H9 (cell line): ENCODE data around the gene SUPT7L. TPM values are rescaled to one million over a fixed set of nuclear protein-coding genes. Genes with fewer than 3 reads are reported as not detected.

ENCODE experiments used
- DNase-seq: peaks from one replicate; pipeline ENCODE4 v3.0.0-alpha.2; 2017
- H2AFZ ChIP-seq: one replicate; pipeline ENCODE4 v1.6.1; 2013; ENCODE audit warnings: mild to moderate bottlenecking, low read length, control low read depth, moderate library complexity
- H2AK5ac ChIP-seq: 2 replicates; pipeline ENCODE4 v1.6.1; 2013; ENCODE audit warnings: low read length, control low read depth, mixed read lengths; ENCODE audit not compliant: insufficient read length
- H2BK120ac ChIP-seq: one replicate; pipeline ENCODE4 v1.6.1; 2013; ENCODE audit warnings: low read depth, mild to moderate bottlenecking, low read length, control low read depth, inconsistent platforms; ENCODE audit not compliant: poor library complexity, severe bottlenecking
- H2BK12ac ChIP-seq: 2 replicates; pipeline ENCODE4 v1.6.1; 2013; ENCODE audit warnings: low read length, control low read depth, mixed read lengths, low read depth; ENCODE audit not compliant: insufficient read length
- H2BK15ac ChIP-seq: 2 replicates; pipeline ENCODE4 v1.6.1; 2013; ENCODE audit warnings: low read depth, low read length, control low read depth
- H2BK20ac ChIP-seq: one replicate; pipeline ENCODE4 v1.6.1; 2013; ENCODE audit warnings: low read depth, mild to moderate bottlenecking, low read length, control low read depth, inconsistent platforms; ENCODE audit not compliant: poor library complexity, severe bottlenecking
- H2BK5ac ChIP-seq: 2 replicates; pipeline ENCODE4 v1.6.1; 2013; ENCODE audit warnings: low read length, control low read depth, mixed read lengths; ENCODE audit not compliant: insufficient read length
- H3K14ac ChIP-seq: 2 replicates; pipeline ENCODE4 v1.6.1; 2013; ENCODE audit warnings: low read length, control low read depth; ENCODE audit not compliant: insufficient read depth
- H3K18ac ChIP-seq: 2 replicates; pipeline ENCODE4 v1.6.1; 2013; ENCODE audit warnings: low read depth, mild to moderate bottlenecking, mixed read lengths, low read length, control low read depth; ENCODE audit not compliant: insufficient read length
- H3K23ac ChIP-seq: 2 replicates; pipeline ENCODE4 v1.6.1; 2013; ENCODE audit warnings: low read length, control low read depth, mixed read lengths, low read depth; ENCODE audit not compliant: insufficient read length
- H3K23me2 ChIP-seq: 2 replicates; pipeline ENCODE4 v1.6.1; 2013; ENCODE audit warnings: low read depth, mild to moderate bottlenecking, mixed read lengths, low read length, control low read depth; ENCODE audit not compliant: insufficient read length, poor library complexity, severe bottlenecking
- H3K27ac ChIP-seq: 2 replicates; pipeline ENCODE4 v1.5.1; 2013; ENCODE audit warnings: low read length, control low read depth, mixed read lengths, low read depth; ENCODE audit not compliant: insufficient read length
- H3K27me3 ChIP-seq: 2 replicates; pipeline ENCODE4 v1.6.1; 2013; ENCODE audit warnings: low read length, control low read depth, inconsistent platforms; ENCODE audit not compliant: insufficient read depth
- H3K4ac ChIP-seq: 2 replicates; pipeline ENCODE4 v1.6.1; 2013; ENCODE audit warnings: low read depth, mild to moderate bottlenecking, control low read depth, inconsistent platforms, low read length, moderate library complexity
- H3K4me1 ChIP-seq: 2 replicates; pipeline ENCODE4 v1.6.1; 2013; ENCODE audit warnings: low read length, control low read depth, inconsistent platforms; ENCODE audit not compliant: insufficient read depth
- H3K4me2 ChIP-seq: 2 replicates; pipeline ENCODE4 v1.6.1; 2013; ENCODE audit warnings: low read length, control low read depth, mixed read lengths; ENCODE audit not compliant: insufficient read length, insufficient read depth
- H3K56ac ChIP-seq: 2 replicates; pipeline ENCODE4 v1.6.1; 2013; ENCODE audit warnings: low read depth, mild to moderate bottlenecking, mixed read lengths, low read length, control low read depth; ENCODE audit not compliant: insufficient read length
- H3K79me1 ChIP-seq: 2 replicates; pipeline ENCODE4 v1.6.1; 2013; ENCODE audit warnings: low read depth, mild to moderate bottlenecking, moderate library complexity, low read length, control low read depth, inconsistent platforms; ENCODE audit not compliant: insufficient read depth, poor library complexity, severe bottlenecking
- H3K79me2 ChIP-seq: 2 replicates; pipeline ENCODE4 v1.6.1; 2013; ENCODE audit warnings: low read length, control low read depth, inconsistent platforms; ENCODE audit not compliant: insufficient read depth
- H3K9ac ChIP-seq: 2 replicates; pipeline ENCODE4 v1.6.1; 2013; ENCODE audit warnings: low read length, control low read depth, mixed read lengths; ENCODE audit not compliant: insufficient read length; ENCODE audit errors: extremely low read depth
- H3K9me3 ChIP-seq: one replicate; pipeline ENCODE4 v1.6.1; 2013; ENCODE audit warnings: low read depth, low read length, inconsistent platforms; ENCODE audit not compliant: control insufficient read depth
- H3T11ph ChIP-seq: one replicate; pipeline ENCODE4 v1.6.1; 2013; ENCODE audit warnings: mild to moderate bottlenecking, low read length, control low read depth, inconsistent platforms
- H4K20me1 ChIP-seq: one replicate; pipeline ENCODE4 v1.6.1; 2013; ENCODE audit not compliant: control insufficient read depth, insufficient read length, insufficient read depth
- H4K5ac ChIP-seq: 2 replicates; pipeline ENCODE4 v1.6.1; 2013; ENCODE audit warnings: low read depth, mild to moderate bottlenecking, mixed read lengths, low read length, control low read depth; ENCODE audit not compliant: insufficient read length
- H4K8ac ChIP-seq: replicated peaks from 2 replicates; pipeline ENCODE4 v1.6.1; 2013; ENCODE audit warnings: low read length, control low read depth, mixed read lengths, low read depth; ENCODE audit not compliant: insufficient read length
- H4K91ac ChIP-seq: 2 replicates; pipeline ENCODE4 v1.6.1; 2013; ENCODE audit warnings: low read depth, mild to moderate bottlenecking, moderate library complexity, mixed read lengths, low read length, control low read depth; ENCODE audit not compliant: insufficient read length
- H3K27ac Mint-ChIP-seq, 3 experiments: 2 replicates in 2 of 3; 3 replicates in 1 of 3; pipeline ENCODE4 v1.8.0; 2020 to 2021; ENCODE audit warnings: mixed read lengths in 3 of 3, mild to moderate bottlenecking in 1 of 3, moderate library complexity in 1 of 3
- H3K27me3 Mint-ChIP-seq: 2 replicates; pipeline ENCODE4 v1.8.0; 2021; ENCODE audit warnings: low read depth, mild to moderate bottlenecking, moderate library complexity, mixed read lengths
- H3K36me3 Mint-ChIP-seq, 3 experiments: 2 replicates in 2 of 3; 3 replicates in 1 of 3; pipeline ENCODE4 v1.8.0; 2020 to 2021; ENCODE audit warnings: low read depth in 3 of 3, mixed read lengths in 3 of 3; ENCODE audit not compliant: insufficient read depth in 1 of 3
- H3K4me1 Mint-ChIP-seq, 2 experiments: 2 replicates each; pipeline ENCODE4 v1.8.0; 2020; ENCODE audit warnings: mixed read lengths in 2 of 2
- H3K4me3 Mint-ChIP-seq, 2 experiments: 2 replicates in 1 of 2; 3 replicates in 1 of 2; pipeline ENCODE4 v1.8.0; 2020 to 2021; ENCODE audit warnings: mild to moderate bottlenecking in 2 of 2, mixed read lengths in 2 of 2, moderate library complexity in 1 of 2
- H3K9me3 Mint-ChIP-seq, 2 experiments: 2 replicates in 1 of 2; 3 replicates in 1 of 2; pipeline ENCODE4 v1.8.0; 2020; ENCODE audit warnings: mild to moderate bottlenecking in 2 of 2, mixed read lengths in 2 of 2, moderate library complexity in 1 of 2
- WGBS: extraction: QIAGEN DNeasy Blood & Tissue Kit; methylation state at CpG from one replicate; pipeline ENCODE4 v1.1.7; 2013; ENCODE audit warnings: missing lambda C conversion rate, low lambda C conversion rate, mixed read lengths; ENCODE audit not compliant: insufficient read length; ENCODE audit errors: extremely low coverage; 5-methylcytosine and 5-hydroxymethylcytosine counted together
- total RNA-seq: library from RNA; stranded (reverse); gene quantifications from 2 replicates; pipeline ENCODE4 v1.2.1, GENCODE V29; 2021
- TF ChIP-seq, protein P1 (sequence below): fragments of 200-600 bp; sonication (generic); conservative IDR thresholded peaks from 3 replicates; pipeline ENCODE4 v1.8.0; 2021; ENCODE audit warnings: antibody characterized with exemption, mild to moderate bottlenecking

The SUPT7L gene
- total RNA-seq, 1 experiment from 2014 or later: 30.4 TPM

DNA sequence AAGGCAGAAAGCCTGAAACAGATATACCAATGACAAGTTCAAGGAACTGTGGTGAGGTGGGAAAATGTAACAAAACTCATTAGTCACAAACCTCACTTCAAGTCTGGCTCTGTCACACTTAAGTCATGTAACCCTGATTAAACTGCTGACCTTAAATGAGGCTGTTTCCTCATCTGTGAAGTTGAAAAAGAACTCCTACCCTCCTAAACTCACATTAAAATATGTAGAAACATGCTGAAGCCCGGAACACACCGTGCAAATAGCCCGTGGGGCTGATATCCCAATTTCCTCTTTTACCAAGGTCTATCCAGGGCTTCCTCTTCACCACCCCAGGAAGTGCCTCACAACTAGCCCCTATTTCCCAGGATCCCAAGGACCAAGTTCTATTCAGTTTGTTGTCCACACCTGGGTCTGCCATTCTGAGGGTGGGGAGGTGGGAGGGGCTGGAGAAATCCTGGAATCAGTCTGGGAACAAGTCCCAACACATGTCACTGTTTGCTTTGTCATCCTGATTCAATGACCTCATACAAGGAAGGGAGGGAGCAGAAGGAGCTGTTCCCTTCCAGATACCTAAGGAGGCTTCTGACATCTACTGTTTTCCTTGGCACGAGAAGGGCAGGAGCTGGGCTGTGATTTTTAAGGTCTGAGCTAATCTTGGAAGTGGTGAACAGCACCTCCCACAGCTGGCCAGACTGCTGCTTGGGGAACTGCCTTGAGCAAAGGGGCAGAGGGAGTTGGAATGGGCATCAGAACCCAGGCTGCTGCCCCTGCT is 42.6 kb upstream of the SUPT7L start:
- Histone ChIP-seq H3K9ac (no peak overlapping the region), H3K4me2 (no peak overlapping the region)

More for the DNA sequence above, 42.6 kb upstream of the SUPT7L start:
- Mint-ChIP-seq H3K9me3 (no peaks in the 10 kb centered on the region), H3K4me3 (no peak overlapping the region), H3K27ac (peak overlapping the region in 2 of 3 experiments; percentile 68 to 82; a peak in 2 of 7 replicates), H3K36me3 (no peaks in the 10 kb centered on the region; a peak in 1 of 7 replicates), H3K4me1 (peaks cover 10 to 26% of the 10 kb centered on the region in 2 experiments), H3K27me3 (no peaks in the 10 kb centered on the region)
- Histone ChIP-seq H4K20me1 (no peaks in the 10 kb centered on the region), H3K18ac (no peak overlapping the region), H4K8ac (no peak overlapping the region), H3K79me2 (no peaks in the 10 kb centered on the region), H4K5ac (no peak overlapping the region), H3K23me2 (no peaks in the 10 kb centered on the region), H3K27ac (no peak overlapping the region), H4K91ac (no peak overlapping the region), H3K9me3 (no peaks in the 10 kb centered on the region), H2BK120ac (no peak overlapping the region), H3K56ac (no peak overlapping the region), H3K14ac (no peak overlapping the region), H3K4ac (no peak overlapping the region), H2BK12ac (no peak overlapping the region), H2BK5ac (no peak overlapping the region), H2BK15ac (no peak overlapping the region), H2BK20ac (no peak overlapping the region), H2AFZ (no peak overlapping the region), H3K23ac (no peak overlapping the region), H3K79me1 (no peaks in the 10 kb centered on the region), H2AK5ac (no peak overlapping the region), H3K4me1 (no peaks in the 10 kb centered on the region; the same call in 1 of the 2 replicates), H3T11ph (no peak overlapping the region), H3K27me3 (no peaks in the 10 kb centered on the region)
- TF ChIP-seq, protein P1, sequence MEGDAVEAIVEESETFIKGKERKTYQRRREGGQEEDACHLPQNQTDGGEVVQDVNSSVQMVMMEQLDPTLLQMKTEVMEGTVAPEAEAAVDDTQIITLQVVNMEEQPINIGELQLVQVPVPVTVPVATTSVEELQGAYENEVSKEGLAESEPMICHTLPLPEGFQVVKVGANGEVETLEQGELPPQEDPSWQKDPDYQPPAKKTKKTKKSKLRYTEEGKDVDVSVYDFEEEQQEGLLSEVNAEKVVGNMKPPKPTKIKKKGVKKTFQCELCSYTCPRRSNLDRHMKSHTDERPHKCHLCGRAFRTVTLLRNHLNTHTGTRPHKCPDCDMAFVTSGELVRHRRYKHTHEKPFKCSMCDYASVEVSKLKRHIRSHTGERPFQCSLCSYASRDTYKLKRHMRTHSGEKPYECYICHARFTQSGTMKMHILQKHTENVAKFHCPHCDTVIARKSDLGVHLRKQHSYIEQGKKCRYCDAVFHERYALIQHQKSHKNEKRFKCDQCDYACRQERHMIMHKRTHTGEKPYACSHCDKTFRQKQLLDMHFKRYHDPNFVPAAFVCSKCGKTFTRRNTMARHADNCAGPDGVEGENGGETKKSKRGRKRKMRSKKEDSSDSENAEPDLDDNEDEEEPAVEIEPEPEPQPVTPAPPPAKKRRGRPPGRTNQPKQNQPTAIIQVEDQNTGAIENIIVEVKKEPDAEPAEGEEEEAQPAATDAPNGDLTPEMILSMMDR: no peak
- no CpG with 5 or more reads among the region's 4 CpGs for WGBS
- DNase-seq: no peak
